ENCODE results near the gene PIK3R4.

DNA sequence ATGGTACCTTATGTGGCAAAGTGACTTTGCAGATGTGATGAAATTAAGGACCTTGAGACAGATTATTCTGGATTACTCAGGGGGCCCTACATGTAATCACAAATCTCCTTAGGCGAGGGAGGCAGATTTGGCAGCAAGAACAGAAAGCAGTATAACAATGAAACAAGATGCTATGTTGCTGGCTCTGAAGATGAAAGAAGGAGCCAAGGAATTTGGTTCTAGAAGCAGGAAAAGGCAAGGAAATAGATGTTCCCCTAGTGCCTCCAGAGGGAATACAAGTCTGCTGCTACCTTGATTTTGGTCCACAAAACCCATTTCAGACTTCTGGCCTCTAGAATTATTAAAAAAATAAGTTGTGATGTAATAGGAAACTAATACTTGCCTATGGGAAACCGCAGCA lies 64.5 kb downstream of the PIK3R4 start:
- TF ChIP-seq, protein P1, sequence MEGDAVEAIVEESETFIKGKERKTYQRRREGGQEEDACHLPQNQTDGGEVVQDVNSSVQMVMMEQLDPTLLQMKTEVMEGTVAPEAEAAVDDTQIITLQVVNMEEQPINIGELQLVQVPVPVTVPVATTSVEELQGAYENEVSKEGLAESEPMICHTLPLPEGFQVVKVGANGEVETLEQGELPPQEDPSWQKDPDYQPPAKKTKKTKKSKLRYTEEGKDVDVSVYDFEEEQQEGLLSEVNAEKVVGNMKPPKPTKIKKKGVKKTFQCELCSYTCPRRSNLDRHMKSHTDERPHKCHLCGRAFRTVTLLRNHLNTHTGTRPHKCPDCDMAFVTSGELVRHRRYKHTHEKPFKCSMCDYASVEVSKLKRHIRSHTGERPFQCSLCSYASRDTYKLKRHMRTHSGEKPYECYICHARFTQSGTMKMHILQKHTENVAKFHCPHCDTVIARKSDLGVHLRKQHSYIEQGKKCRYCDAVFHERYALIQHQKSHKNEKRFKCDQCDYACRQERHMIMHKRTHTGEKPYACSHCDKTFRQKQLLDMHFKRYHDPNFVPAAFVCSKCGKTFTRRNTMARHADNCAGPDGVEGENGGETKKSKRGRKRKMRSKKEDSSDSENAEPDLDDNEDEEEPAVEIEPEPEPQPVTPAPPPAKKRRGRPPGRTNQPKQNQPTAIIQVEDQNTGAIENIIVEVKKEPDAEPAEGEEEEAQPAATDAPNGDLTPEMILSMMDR (IDR thresholded peaks at IDR 0.05): no peak
- TF ChIP-seq POLR2A (IDR thresholded peaks at IDR 0.05): no peak
